Measurements from ENCODE around the gene KIF26B.

DNA sequence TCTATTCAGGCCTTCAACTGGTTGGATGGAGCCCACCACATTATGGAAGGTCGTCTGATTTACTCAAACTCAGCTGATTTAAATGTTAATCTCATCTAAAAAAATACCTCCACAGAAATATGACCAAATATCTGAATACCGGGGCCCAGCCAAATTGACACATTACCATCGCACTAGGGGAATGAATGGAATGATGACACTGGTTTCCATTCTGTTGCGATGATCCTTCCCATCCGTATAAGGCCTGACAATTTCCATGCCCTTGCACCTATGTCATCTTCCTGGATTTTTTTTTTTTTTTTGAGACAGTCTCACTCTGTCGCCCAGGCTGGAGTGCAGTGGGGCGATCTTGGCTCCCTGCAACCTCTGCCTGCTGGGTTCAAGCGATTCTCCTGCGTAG, 397.5 kb downstream of the KIF26B start:
- no peak for TF ChIP-seq CTCF (IDR thresholded peaks at IDR 0.05; ENCODE audit: low read depth, low read length)
- TF ChIP-seq EZH2phosphoT487 (IDR thresholded peaks at IDR 0.05; ENCODE audit: low read depth), result no peak

Measured in OCI-LY3 (cell line).